Body of pancreas (tissue), 4 donors: ENCODE data around the gene AGPS.

Source experiments
- POLR2A ChIP-seq, 3 donors: fragments of 450-650 bp; IDR thresholded peaks; one replicate each; pipeline ENCODE4 v1.6.1; 2016; ENCODE audit warnings: antibody characterized with exemption in 3 of 3, mild to moderate bottlenecking in 2 of 3
- TF ChIP-seq, protein P1 (sequence below), 7 experiments: fragments of 450-650 bp in 4 of 7; fragments of 200-600 bp in 3 of 7; sonication (generic) in 3 of 7; IDR thresholded peaks; one replicate each; pipeline ENCODE4 v1.5.1; 2016 to 2019; ENCODE audit warnings: antibody characterized with exemption in 7 of 7

DNA sequence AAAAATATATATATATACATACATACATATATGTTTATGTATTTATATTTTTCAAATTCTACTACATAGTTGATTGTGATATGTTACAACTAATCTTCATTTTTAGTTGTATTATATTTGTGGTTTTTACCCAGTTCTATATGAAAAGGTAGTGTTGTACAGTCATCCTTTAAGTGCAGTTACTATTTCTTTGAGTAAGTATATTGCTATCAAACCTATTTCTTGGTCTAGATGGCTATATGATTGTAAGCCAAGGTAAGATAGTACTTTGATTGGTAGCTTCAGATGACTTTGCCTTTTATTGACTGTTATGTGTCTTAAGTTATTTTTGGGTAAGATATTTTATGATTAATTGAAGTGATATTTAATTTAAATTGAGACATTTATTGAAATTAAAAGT, 89.6 kb downstream of the AGPS start:
- TF ChIP-seq, protein P1, sequence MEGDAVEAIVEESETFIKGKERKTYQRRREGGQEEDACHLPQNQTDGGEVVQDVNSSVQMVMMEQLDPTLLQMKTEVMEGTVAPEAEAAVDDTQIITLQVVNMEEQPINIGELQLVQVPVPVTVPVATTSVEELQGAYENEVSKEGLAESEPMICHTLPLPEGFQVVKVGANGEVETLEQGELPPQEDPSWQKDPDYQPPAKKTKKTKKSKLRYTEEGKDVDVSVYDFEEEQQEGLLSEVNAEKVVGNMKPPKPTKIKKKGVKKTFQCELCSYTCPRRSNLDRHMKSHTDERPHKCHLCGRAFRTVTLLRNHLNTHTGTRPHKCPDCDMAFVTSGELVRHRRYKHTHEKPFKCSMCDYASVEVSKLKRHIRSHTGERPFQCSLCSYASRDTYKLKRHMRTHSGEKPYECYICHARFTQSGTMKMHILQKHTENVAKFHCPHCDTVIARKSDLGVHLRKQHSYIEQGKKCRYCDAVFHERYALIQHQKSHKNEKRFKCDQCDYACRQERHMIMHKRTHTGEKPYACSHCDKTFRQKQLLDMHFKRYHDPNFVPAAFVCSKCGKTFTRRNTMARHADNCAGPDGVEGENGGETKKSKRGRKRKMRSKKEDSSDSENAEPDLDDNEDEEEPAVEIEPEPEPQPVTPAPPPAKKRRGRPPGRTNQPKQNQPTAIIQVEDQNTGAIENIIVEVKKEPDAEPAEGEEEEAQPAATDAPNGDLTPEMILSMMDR (IDR thresholded peaks at IDR 0.05) = no peak
- TF ChIP-seq POLR2A (IDR thresholded peaks at IDR 0.05) = no peak
